Tibial artery (tissue), 4 donors: ENCODE results near the gene ANXA5.

Experiments
- DNase-seq, 2 donors: peaks; one replicate each; pipeline ENCODE4 v3.0.0-alpha.2; 2019
- H3K27ac ChIP-seq, 2 donors: fragments of 200-600 bp; sonication (generic) in 1 of 2; 1 replicate in 1 of 2; 2 replicates in 1 of 2; pipeline ENCODE4 v1.5.1; 2018 to 2019; ENCODE audit warnings: mild to moderate bottlenecking in 1 of 2
- H3K27me3 ChIP-seq, 2 donors: fragments of 200-600 bp; sonication (generic) in 1 of 2; one replicate each; pipeline versions ENCODE4 v1.5.1 to v1.6.0; 2016 to 2019
- H3K36me3 ChIP-seq, 3 donors: fragments of 200-600 bp; sonication (generic) in 2 of 3; one replicate each; pipeline ENCODE4 v1.5.1; 2016 to 2019; ENCODE audit warnings: mild to moderate bottlenecking in 2 of 3
- H3K4me1 ChIP-seq, 4 donors: fragments of 200-600 bp; sonication (generic) in 2 of 4; 1 replicate in 3 of 4; 2 replicates in 1 of 4; pipeline ENCODE4 v1.5.1; 2016 to 2019
- H3K4me3 ChIP-seq, 2 donors: fragments of 200-600 bp; sonication (generic) in 1 of 2; 1 replicate in 1 of 2; 2 replicates in 1 of 2; pipeline ENCODE4 v1.5.1; 2018 to 2019; ENCODE audit warnings: mild to moderate bottlenecking in 2 of 2
- H3K9me3 ChIP-seq, 3 donors: fragments of 200-600 bp; sonication (generic) in 1 of 3; one replicate each; pipeline ENCODE4 v1.5.1; 2016 to 2019
- intact Hi-C: fragments of 100-400 bp; cut with DNase I; formaldehyde crosslinking; loops from one replicate; pipeline ENCODE4 v1.15.0; 2023; ENCODE audit warnings: low total_unique reads
- TF ChIP-seq, protein P1 (sequence below), 2 experiments: fragments of 200-600 bp in 1 of 2; fragments of 450-650 bp in 1 of 2; IDR thresholded peaks; one replicate each; pipeline ENCODE4 v1.5.1; 2017 to 2019; ENCODE audit warnings: antibody characterized with exemption in 2 of 2, mild to moderate bottlenecking in 1 of 2, moderate library complexity in 1 of 2

The ANXA5 gene

DNA sequence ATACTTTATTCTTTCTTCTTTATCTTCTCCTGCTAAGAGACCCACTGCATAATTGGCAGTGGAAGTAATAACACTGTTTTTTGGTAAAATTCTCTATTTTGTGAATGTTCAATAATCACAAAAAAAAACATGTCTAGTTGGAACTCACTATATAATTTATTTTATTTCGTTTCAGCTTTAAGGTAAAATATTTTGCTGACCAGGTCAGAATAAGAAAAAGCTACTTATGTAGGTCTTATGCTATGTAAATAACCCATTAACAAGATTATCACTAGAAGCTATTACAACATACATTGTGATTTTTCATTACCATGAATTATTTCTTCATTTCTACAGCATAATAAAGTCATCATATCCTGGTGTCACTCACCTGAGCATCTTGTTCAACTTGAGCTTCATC, 19.3 kb downstream of the ANXA5 start:
- Histone ChIP-seq H3K4me3 (no peak overlapping the region), H3K9me3 (no peaks in the 10 kb centered on the region), H3K27ac (no peak overlapping the region), H3K27me3 (no peaks in the 10 kb centered on the region), H3K4me1 (no peaks in the 10 kb centered on the region), H3K36me3 (peaks cover 87 to 95% (median 93%) of the 10 kb centered on the region in 3 donors)
- TF ChIP-seq, protein P1, sequence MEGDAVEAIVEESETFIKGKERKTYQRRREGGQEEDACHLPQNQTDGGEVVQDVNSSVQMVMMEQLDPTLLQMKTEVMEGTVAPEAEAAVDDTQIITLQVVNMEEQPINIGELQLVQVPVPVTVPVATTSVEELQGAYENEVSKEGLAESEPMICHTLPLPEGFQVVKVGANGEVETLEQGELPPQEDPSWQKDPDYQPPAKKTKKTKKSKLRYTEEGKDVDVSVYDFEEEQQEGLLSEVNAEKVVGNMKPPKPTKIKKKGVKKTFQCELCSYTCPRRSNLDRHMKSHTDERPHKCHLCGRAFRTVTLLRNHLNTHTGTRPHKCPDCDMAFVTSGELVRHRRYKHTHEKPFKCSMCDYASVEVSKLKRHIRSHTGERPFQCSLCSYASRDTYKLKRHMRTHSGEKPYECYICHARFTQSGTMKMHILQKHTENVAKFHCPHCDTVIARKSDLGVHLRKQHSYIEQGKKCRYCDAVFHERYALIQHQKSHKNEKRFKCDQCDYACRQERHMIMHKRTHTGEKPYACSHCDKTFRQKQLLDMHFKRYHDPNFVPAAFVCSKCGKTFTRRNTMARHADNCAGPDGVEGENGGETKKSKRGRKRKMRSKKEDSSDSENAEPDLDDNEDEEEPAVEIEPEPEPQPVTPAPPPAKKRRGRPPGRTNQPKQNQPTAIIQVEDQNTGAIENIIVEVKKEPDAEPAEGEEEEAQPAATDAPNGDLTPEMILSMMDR (IDR thresholded peaks at IDR 0.05), result no peak
- intact Hi-C loops, result no loop called here
- no peak for DNase-seq

- DNase-seq, result no peak
- H3K4me3 ChIP-seq, result no peak overlapping the region
- TF ChIP-seq, protein P1 (IDR thresholded peaks at IDR 0.05), result no peak
- no peaks in the 10 kb centered on the region for H3K27me3 ChIP-seq
- H3K36me3 ChIP-seq, result peaks cover 85 to 96% (median 93%) of the 10 kb centered on the region in 3 donors
- intact Hi-C loops, result no loop called here
- H3K9me3 ChIP-seq, result no peaks in the 10 kb centered on the region
- H3K4me1 ChIP-seq, result no peaks in the 10 kb centered on the region
- H3K27ac ChIP-seq, result no peak overlapping the region
Measured at GRCh38 chr4:121676345-121677075, 20.3 kb downstream of the ANXA5 start.

GRCh38 chr4:121675715-121676114, 21.1 kb downstream of the ANXA5 start:
- H3K9me3 ChIP-seq, result no peaks in the 10 kb centered on the region
- H3K27me3 ChIP-seq, result no peaks in the 10 kb centered on the region
- H3K4me3 ChIP-seq, result no peak overlapping the region
- H3K4me1 ChIP-seq, result no peaks in the 10 kb centered on the region
- peaks cover 85 to 95% (median 93%) of the 10 kb centered on the region in 3 donors for H3K36me3 ChIP-seq
- intact Hi-C loops, result no loop called here
- TF ChIP-seq, protein P1 (IDR thresholded peaks at IDR 0.05), result no peak
- H3K27ac ChIP-seq, result no peak overlapping the region
- DNase-seq, result no peak

DNA sequence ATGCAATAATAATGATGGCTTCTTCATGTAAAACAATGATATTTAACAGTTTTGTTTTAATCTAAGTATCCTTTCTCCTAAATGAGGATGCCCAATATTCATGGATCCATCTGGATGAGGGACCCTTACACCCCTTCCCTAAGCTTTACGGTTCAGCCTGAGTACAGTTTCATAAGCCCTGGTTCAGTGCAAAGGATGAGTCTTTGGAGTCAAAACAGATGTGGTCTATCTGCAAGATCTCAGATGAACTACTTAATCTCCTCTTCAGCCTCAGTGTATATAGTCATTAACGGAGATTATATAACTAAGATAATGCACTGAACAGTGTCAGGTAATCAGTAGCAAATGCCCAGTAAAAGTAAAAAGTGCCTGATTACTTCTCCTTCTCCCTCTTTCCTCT, 22.1 kb downstream of the ANXA5 start:
- Histone ChIP-seq H3K27me3 (no peaks in the 10 kb centered on the region), H3K36me3 (peaks cover 83 to 95% (median 93%) of the 10 kb centered on the region in 3 donors), H3K4me3 (no peak overlapping the region), H3K27ac (no peak overlapping the region), H3K4me1 (no peaks in the 10 kb centered on the region), H3K9me3 (no peaks in the 10 kb centered on the region)
- no peak for DNase-seq
- TF ChIP-seq, protein P1 (IDR thresholded peaks at IDR 0.05), result no peak
- intact Hi-C loops, result no loop called here

GRCh38 chr4:121674191-121674590, 22.6 kb downstream of the ANXA5 start:
- H3K4me3 ChIP-seq, result no peak overlapping the region
- TF ChIP-seq, protein P1 (IDR thresholded peaks at IDR 0.05), result no peak
- H3K27me3 ChIP-seq, result no peaks in the 10 kb centered on the region
- peaks cover 83 to 95% (median 93%) of the 10 kb centered on the region in 3 donors for H3K36me3 ChIP-seq
- H3K27ac ChIP-seq, result no peak overlapping the region
- no peak for DNase-seq
- no peaks in the 10 kb centered on the region for H3K4me1 ChIP-seq
- intact Hi-C loops, result no loop called here
- H3K9me3 ChIP-seq, result no peaks in the 10 kb centered on the region
